GM12891 (cell line): ENCODE data around the gene ADI1.

Experiments used
- PAX5 ChIP-seq: IDR thresholded peaks from 2 replicates; pipeline ENCODE4 v1.6.1; 2011; ENCODE audit warnings: low read length, moderate library complexity, mild to moderate bottlenecking; ENCODE audit not compliant: insufficient read depth, severe bottlenecking
- POLR2A ChIP-seq: IDR thresholded peaks from 2 replicates; pipeline ENCODE4 v1.6.1; 2011; ENCODE audit warnings: low read depth, low read length, control low read depth
- POLR2AphosphoS5 ChIP-seq: IDR thresholded peaks from 2 replicates; pipeline ENCODE4 v1.6.1; 2011; ENCODE audit warnings: low read depth, low read length, control low read depth
- POU2F2 ChIP-seq: IDR thresholded peaks from 2 replicates; pipeline ENCODE4 v1.6.1; 2011; ENCODE audit warnings: low read depth, mild to moderate bottlenecking, control low read depth, low read length, moderate library complexity
- SPI1 ChIP-seq: IDR thresholded peaks from 2 replicates; pipeline ENCODE4 v1.6.1; 2011; ENCODE audit warnings: low read depth, low read length, control low read depth
- TAF1 ChIP-seq: IDR thresholded peaks from 2 replicates; pipeline ENCODE4 v1.6.1; 2011; ENCODE audit warnings: low read depth, low read length, control low read depth

GRCh38 chr2:3505771-3506170, 13.6 kb downstream of the ADI1 start:
- TF ChIP-seq TAF1 = no peak
- no peak for TF ChIP-seq POLR2A
- no peak for TF ChIP-seq POLR2AphosphoS5
- no peak for TF ChIP-seq POU2F2
- TF ChIP-seq SPI1 = no peak
- no peak for TF ChIP-seq PAX5
